NCI-H446 treated with DMSO at 0.1 percent for 48 hours (cell line): ENCODE results near the gene CCL22.
"Not testable (repeated sequence)": the region's sequence is repeated elsewhere in the genome, so short reads cannot be mapped to it uniquely, and the experiment has no call there.

Source experiments
- DNase-seq: peaks from one replicate; lab custom pipeline; 2025; lab: John Stamatoyannopoulos, UW

CCL22 gene

DNA sequence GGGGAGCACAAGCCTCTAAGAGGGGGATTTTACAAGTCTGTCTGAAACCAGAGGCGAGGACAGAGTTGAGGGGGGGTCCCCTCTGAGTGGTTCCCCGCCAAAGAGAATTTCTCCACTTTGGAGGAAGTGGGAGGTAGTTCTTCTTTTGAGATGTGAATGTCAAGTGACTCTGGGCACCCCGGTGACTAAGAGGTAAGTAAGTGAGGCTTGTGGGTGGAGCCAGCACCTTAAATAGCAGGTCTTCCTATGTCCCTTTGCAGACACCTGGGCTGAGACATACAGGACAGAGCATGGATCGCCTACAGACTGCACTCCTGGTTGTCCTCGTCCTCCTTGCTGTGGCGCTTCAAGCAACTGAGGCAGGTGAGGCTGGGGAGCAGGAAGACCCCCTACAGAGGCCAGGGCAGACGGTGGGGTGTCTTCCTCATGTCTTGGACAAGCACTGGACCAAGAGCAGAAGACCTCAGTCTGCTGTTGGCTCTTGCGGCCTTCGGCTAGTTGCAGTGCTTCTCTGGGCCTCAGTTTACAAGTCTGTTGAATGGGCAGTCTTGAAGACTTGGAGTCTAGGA is at the start of gene CCL22:
Gene CCL22 (plus strand): TSS at position 257 of the 569 bp plus-strand sequence. CDS start 34 bp downstream, at position 291.
- no peak for DNase-seq

- DNase-seq = no peak
Measured at GRCh38 chr16:57310801-57311200, 47.8 kb upstream of the CCL22 start.

DNA sequence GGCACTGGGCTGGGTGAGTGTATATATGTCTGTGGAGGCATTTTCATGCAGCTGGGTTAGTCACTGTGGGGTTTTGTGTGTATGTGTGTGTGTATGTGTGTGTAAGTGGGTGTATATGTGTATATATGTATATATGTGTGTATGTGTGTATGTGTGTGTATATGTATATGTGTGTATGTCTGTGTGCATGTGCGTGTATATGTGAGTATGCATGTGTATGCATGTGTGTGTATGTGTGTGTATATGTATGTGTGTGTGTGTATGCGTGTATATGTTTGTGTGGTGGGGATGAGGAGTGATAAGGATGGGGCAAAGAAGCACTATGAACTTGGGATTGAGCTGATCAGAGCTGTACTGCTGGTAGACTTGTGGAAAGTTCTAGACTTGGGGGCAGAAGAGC is 45.1 kb upstream of the CCL22 start:
- DNase-seq = no peak

- DNase-seq = no peak
Measured at GRCh38 chr16:57314161-57314785, 44.3 kb upstream of the CCL22 start.

DNA sequence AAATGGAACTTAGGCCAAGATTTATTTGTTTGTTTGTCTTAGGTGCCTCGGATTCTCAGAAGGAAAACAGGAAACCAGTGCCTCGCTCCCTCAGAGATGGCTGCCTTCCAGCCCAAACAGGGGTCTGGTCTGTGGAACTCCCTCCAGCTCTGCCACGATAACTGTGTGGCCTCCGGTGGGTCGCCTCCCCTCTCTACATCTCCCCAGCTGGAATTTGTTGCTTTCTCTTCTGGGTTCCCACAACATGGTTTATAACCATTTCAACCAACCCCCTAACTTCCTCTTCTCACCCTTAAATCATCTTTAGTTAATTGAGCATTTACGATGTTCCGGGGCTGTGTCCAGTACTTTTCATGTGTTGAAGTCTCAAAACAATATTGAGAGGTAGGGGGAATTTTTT is 43.2 kb upstream of the CCL22 start:
- DNase-seq = no peak

- no peak for DNase-seq
Measured at GRCh38 chr16:57316390-57317017, 42.1 kb upstream of the CCL22 start.

DNA sequence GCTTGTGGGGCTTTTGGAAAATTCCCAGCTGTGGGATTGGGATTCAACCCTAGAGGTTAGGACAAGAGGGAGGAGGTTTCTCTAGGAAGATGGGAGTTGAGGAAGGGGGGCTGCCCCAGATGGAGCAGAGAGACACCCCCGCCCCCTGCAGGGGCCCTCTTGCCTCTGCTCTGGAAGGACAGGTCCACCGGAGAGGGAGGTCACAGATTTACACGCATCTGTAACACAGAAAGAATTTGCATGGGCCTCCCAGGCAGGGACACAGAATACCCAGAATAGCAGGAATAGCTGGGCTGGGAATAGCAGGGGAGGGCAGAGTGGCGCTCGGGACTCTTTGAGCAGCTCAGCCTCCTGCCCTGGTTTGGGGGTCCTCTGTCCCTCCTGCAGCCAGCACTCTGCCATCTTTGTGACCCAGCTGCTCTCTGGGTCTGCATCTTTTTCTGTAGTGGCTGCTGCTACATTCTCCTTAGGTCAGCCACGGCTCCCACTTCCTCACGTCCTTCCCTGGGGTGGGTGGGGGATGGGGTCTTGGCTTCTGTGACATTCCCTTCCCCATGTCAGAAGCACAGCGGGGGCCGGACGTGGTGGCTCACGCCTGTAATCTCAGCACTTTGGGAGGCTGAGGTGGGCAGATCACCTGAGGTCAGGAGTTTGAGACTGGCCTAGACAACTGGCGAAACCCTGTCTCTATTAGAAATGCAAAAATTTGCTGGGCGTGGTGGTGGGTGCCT is 40.2 kb upstream of the CCL22 start:
- no peak for DNase-seq

DNA sequence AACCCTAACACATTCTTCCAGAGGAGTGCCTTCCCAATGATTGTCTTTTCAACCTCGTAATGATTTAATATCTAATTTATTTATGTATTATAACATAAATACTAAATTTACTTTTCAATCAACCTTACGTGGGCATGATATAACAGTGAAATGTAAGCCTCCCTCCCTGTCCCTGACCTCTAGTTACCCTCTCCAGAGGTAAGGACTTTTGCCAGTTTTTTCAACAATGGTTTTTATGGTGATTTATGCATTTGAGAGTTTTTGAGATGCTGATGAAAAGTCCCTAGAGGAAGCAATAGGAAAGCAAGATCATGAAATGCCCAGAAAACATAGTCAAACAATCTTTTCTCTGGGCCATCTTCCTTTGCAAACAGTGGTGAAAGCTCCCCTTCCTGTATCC is 38.9 kb upstream of the CCL22 start:
- no peak for DNase-seq

DNA sequence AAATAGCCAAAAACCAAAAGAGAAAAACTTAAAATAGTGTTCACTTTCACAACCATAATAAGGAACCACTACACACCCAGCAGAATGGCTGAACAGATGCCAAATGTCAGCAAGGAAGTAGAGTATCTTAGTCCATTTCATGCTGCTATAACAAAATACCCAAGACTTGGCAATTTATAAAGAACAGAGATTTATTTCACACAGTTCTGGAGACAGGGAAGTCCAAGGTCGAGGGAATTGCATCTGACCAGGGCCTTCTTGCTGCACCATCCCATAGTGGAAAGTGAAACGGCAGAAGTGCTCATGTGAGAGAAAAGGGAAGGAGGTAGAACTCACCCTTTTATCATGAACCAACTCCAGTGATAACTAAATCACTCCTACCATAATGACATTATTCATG is 33.8 kb upstream of the CCL22 start:
- no peak for DNase-seq

GRCh38 chr16:57325458-57325857 is 33.1 kb upstream of the CCL22 start:
- no peak for DNase-seq

- DNase-seq = no peak
Measured at GRCh38 chr16:57329718-57330327, 28.8 kb upstream of the CCL22 start.

- DNase-seq = no peak
Measured at GRCh38 chr16:57331355-57331754, 27.2 kb upstream of the CCL22 start.

- DNase-seq = no peak
Measured at GRCh38 chr16:57333402-57333801, 25.2 kb upstream of the CCL22 start.

- DNase-seq = no peak
Measured at GRCh38 chr16:57335366-57335765, 23.2 kb upstream of the CCL22 start.

DNA sequence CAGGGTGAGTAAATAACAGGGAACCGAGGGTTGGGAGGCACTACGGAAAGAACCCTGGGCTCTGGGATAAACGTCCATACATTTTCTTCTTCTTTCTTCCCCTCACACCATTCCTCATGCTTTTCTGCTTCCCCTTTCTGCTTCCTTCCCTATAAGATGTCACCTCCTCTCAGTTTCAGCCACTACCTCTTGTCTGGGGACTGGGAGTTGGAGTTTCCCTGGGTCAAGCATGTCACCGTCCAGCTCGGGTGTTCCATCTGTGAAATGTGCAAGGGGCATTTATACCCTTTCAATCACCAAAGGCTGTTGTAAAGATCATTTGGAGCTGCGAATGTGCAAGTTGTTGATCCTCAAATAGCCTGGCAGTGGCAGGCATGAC is 17.5 kb upstream of the CCL22 start:
- DNase-seq = no peak

GRCh38 chr16:57341441-57342303 is 16.9 kb upstream of the CCL22 start:
- DNase-seq = no peak

GRCh38 chr16:57342606-57343005 is 16.0 kb upstream of the CCL22 start:
- not testable (repeated sequence) for DNase-seq

DNA sequence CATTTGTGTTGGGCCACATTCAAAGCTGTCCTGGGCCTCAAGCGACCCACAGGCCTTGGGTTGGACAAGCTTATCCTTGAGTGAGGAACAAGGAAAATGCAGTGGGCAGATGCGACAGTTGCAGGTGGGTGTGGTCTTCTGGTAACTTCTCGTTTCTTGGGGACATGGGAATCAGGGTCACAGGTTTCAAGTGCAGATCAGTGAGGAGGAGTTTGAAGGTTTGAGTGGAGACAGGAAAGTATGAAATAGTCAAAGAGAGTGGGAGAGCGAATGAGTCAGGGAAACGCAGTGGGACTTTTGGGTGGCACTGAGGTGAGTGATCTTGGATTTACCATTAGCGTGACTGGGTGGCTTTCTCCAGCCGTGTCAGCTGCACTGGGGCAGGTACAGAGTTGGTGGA is 15.4 kb upstream of the CCL22 start:
- no peak for DNase-seq

GRCh38 chr16:57344094-57344493 is 14.5 kb upstream of the CCL22 start:
- DNase-seq = not testable (repeated sequence)

GRCh38 chr16:57345021-57345420 is 13.6 kb upstream of the CCL22 start:
- no peak for DNase-seq

- no peak for DNase-seq
Measured at GRCh38 chr16:57345666-57346204, 12.8 kb upstream of the CCL22 start.
